Tibial nerve (tissue), 4 donors: ENCODE results near the gene TUBB4A.

Experiments
- EP300 ChIP-seq, 2 donors: sonication (generic); formaldehyde crosslinking; IDR thresholded peaks; one replicate each; pipeline ENCODE4 v1.6.1; 2017; ENCODE audit warnings: antibody characterized with exemption in 2 of 2, mild to moderate bottlenecking in 1 of 2
- TF ChIP-seq, protein P1 (sequence below), 5 experiments: fragments of 200-600 bp in 3 of 5; fragments of 450-650 bp in 2 of 5; sonication (generic) in 3 of 5; IDR thresholded peaks; one replicate each; pipeline ENCODE4 v1.5.1; 2016 to 2019; ENCODE audit warnings: antibody characterized with exemption in 5 of 5, mild to moderate bottlenecking in 3 of 5, moderate library complexity in 2 of 5

DNA sequence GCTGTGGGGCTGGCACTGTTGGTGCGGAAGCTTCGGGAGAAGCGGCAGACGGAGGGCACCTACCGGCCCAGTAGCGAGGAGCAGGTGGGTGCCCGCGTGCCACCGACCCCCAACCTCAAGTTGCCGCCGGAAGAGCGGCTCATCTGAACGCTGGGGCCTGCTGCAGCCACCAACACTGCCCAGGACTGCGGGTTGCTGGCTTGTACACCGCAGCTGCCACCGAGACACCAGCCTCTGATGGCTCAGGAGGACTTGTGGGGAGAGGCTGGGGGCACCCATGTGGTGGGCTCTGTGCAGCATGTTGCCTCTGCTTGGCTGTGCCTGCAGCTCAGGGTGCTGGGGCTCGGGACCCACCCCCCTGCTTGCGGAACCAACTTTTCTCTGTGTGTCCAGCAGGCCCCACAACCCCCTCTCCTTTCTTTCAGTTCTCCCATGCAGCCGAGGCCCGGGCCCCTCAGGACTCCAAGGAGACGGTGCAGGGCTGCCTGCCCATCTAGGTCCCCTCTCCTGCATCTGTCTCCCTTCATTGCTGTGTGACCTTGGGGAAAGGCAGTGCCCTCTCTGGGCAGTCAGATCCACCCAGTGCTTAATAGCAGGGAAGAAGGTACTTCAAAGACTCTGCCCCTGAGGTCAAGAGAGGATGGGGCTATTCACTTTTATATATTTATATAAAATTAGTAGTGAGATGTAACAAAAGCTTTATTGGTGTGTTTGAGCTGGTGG, 35.4 kb downstream of the TUBB4A start:
- TF ChIP-seq, protein P1, sequence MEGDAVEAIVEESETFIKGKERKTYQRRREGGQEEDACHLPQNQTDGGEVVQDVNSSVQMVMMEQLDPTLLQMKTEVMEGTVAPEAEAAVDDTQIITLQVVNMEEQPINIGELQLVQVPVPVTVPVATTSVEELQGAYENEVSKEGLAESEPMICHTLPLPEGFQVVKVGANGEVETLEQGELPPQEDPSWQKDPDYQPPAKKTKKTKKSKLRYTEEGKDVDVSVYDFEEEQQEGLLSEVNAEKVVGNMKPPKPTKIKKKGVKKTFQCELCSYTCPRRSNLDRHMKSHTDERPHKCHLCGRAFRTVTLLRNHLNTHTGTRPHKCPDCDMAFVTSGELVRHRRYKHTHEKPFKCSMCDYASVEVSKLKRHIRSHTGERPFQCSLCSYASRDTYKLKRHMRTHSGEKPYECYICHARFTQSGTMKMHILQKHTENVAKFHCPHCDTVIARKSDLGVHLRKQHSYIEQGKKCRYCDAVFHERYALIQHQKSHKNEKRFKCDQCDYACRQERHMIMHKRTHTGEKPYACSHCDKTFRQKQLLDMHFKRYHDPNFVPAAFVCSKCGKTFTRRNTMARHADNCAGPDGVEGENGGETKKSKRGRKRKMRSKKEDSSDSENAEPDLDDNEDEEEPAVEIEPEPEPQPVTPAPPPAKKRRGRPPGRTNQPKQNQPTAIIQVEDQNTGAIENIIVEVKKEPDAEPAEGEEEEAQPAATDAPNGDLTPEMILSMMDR (IDR thresholded peaks at IDR 0.05): no peak
- TF ChIP-seq EP300 (IDR thresholded peaks at IDR 0.05): no peak
